ENCODE results near the gene ZDHHC14.

DNA sequence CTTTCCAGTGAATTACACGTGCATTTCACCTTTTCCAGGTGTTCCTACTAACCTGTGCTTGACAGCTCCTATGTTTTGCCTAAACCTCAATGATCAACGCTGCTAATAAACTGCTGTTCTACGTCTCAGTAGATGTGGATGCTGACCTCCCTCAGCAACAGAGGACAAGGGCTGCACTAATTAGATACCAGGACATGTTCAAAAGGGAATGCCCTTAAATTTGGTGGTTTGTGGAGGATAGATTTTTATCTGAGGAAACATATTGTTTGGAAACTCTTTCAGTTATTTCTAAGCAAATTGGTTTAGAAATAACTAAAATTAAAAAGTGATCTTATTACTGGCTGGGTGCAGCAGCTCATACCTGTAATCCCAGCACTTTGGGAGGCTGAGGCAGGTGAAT lies 19.1 kb upstream of the ZDHHC14 start:
- TF ChIP-seq, protein P1, sequence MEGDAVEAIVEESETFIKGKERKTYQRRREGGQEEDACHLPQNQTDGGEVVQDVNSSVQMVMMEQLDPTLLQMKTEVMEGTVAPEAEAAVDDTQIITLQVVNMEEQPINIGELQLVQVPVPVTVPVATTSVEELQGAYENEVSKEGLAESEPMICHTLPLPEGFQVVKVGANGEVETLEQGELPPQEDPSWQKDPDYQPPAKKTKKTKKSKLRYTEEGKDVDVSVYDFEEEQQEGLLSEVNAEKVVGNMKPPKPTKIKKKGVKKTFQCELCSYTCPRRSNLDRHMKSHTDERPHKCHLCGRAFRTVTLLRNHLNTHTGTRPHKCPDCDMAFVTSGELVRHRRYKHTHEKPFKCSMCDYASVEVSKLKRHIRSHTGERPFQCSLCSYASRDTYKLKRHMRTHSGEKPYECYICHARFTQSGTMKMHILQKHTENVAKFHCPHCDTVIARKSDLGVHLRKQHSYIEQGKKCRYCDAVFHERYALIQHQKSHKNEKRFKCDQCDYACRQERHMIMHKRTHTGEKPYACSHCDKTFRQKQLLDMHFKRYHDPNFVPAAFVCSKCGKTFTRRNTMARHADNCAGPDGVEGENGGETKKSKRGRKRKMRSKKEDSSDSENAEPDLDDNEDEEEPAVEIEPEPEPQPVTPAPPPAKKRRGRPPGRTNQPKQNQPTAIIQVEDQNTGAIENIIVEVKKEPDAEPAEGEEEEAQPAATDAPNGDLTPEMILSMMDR (conservative IDR thresholded peaks at IDR 0.05; ENCODE audit: low read depth in 2 of 2): no peak
- no peak for TF ChIP-seq CREB1 (CRISPR knock-in tag; IDR thresholded peaks at IDR 0.05; ENCODE audit: low read depth)
- no peak for TF ChIP-seq JUNB (IDR thresholded peaks at IDR 0.05; ENCODE audit: unreplicated experiment)
- no peak for TF ChIP-seq REST (IDR thresholded peaks at IDR 0.05; ENCODE audit: unreplicated experiment)
- no peak for TF ChIP-seq POLR2AphosphoS5 (IDR thresholded peaks at IDR 0.05; ENCODE audit: low read depth)
- TF ChIP-seq EZH2 (IDR thresholded peaks at IDR 0.05; ENCODE audit: low read depth, unreplicated experiment): no peak
- TF ChIP-seq EZH2phosphoT487 (IDR thresholded peaks at IDR 0.05; ENCODE audit: unreplicated experiment): no peak
- TF ChIP-seq ZNF331 (CRISPR knock-in tag; IDR thresholded peaks at IDR 0.05; ENCODE audit: low read depth): no peak
